ENCODE results near the gene CDYL2. TPM values are rescaled to one million over a fixed set of nuclear protein-coding genes. Genes with fewer than 3 reads are reported as not detected.

The CDYL2 gene
- total and polyA plus RNA-seq, 4 donors, result 1.3 to 12.6 (median 3.7) TPM

- Histone ChIP-seq H3K9ac (ENCODE audit: insufficient read depth in 1 of 2, low read length in 2 of 2) (no peak overlapping the region), H3K4me1 (ENCODE audit: control insufficient read depth in 5 of 5, insufficient read depth in 5 of 5, low read length in 5 of 5) (no peaks in the 10 kb centered on the region), H3K27ac (ENCODE audit: low read depth in 1 of 2, low read length in 1 of 2) (no peak overlapping the region), H3K27me3 (ENCODE audit: control insufficient read depth in 3 of 3, insufficient read depth in 3 of 3, low read length in 2 of 3) (no peaks in the 10 kb centered on the region), H3K36me3 (ENCODE audit: control insufficient read depth in 4 of 4, insufficient read depth in 4 of 4, low read length in 4 of 4) (peaks cover 0 to 9% (median 0%) of the 10 kb centered on the region in 4 donors), H3K9me3 (ENCODE audit: control insufficient read depth in 4 of 4, insufficient read depth in 3 of 4, low read length in 3 of 4) (peaks cover 0 to 4% (median 0%) of the 10 kb centered on the region in 4 donors), H3K4me3 (no peak overlapping the region)
- 84 to 88% methylated on average over 4 of the region's 4 CpGs for WGBS, 2 donors
- ATAC-seq (ENCODE audit: insufficient read depth, low FRiP score), result no peak
- TF ChIP-seq CTCF (IDR thresholded peaks at IDR 0.05; ENCODE audit: control extremely low read depth, extremely low read depth), result no peak
- DNase-seq, result no peak
Measured at GRCh38 chr16:80619824-80620223, 184.6 kb downstream of the CDYL2 start.

- H3K36me3 ChIP-seq (ENCODE audit: control insufficient read depth in 4 of 4, insufficient read depth in 4 of 4, low read length in 4 of 4), result peaks cover 0 to 9% (median 0%) of the 10 kb centered on the region in 4 donors
- TF ChIP-seq CTCF (IDR thresholded peaks at IDR 0.05; ENCODE audit: control extremely low read depth, extremely low read depth), result no peak
- no peaks in the 10 kb centered on the region for H3K27me3 ChIP-seq (ENCODE audit: control insufficient read depth in 3 of 3, insufficient read depth in 3 of 3, low read length in 2 of 3)
- peaks cover 0 to under 1% (median 0%) of the 10 kb centered on the region in 4 donors for H3K9me3 ChIP-seq (ENCODE audit: control insufficient read depth in 4 of 4, insufficient read depth in 3 of 4, low read length in 3 of 4)
- no peak overlapping the region for H3K4me3 ChIP-seq
- no peaks in the 10 kb centered on the region for H3K4me1 ChIP-seq (ENCODE audit: control insufficient read depth in 5 of 5, insufficient read depth in 5 of 5, low read length in 5 of 5)
- no peak for ATAC-seq (ENCODE audit: insufficient read depth, low FRiP score)
- DNase-seq, result no peak
- 89 to 96% methylated on average over 14 of the region's 14 CpGs for WGBS, 2 donors
- H3K9ac ChIP-seq (ENCODE audit: insufficient read depth in 1 of 2, low read length in 2 of 2), result no peak overlapping the region
- H3K27ac ChIP-seq (ENCODE audit: low read depth in 1 of 2, low read length in 1 of 2), result no peak overlapping the region
Measured at GRCh38 chr16:80618862-80619648, 185.3 kb downstream of the CDYL2 start.

GRCh38 chr16:80616362-80616761, 188.0 kb downstream of the CDYL2 start:
- peaks cover 0 to 11% (median 1%) of the 10 kb centered on the region in 4 donors for H3K36me3 ChIP-seq (ENCODE audit: control insufficient read depth in 4 of 4, insufficient read depth in 4 of 4, low read length in 4 of 4)
- peaks cover 0 to 2% (median 0%) of the 10 kb centered on the region in 5 donors for H3K4me1 ChIP-seq (ENCODE audit: control insufficient read depth in 5 of 5, insufficient read depth in 5 of 5, low read length in 5 of 5)
- 95% methylated on average over 3 of the region's 3 CpGs for WGBS, 2 donors
- no peaks in the 10 kb centered on the region for H3K27me3 ChIP-seq (ENCODE audit: control insufficient read depth in 3 of 3, insufficient read depth in 3 of 3, low read length in 2 of 3)
- peaks cover 0 to 2% (median 0%) of the 10 kb centered on the region in 4 donors for H3K9me3 ChIP-seq (ENCODE audit: control insufficient read depth in 4 of 4, insufficient read depth in 3 of 4, low read length in 3 of 4)
- no peak for TF ChIP-seq CTCF (IDR thresholded peaks at IDR 0.05; ENCODE audit: control extremely low read depth, extremely low read depth)
- DNase-seq (no peak), ATAC-seq (ENCODE audit: insufficient read depth, low FRiP score) (no peak)
- no peak overlapping the region for H3K27ac ChIP-seq (ENCODE audit: low read depth in 1 of 2, low read length in 1 of 2)
- no peak overlapping the region for H3K4me3 ChIP-seq
- no peak overlapping the region for H3K9ac ChIP-seq (ENCODE audit: insufficient read depth in 1 of 2, low read length in 2 of 2)

Data from lung (tissue), 12 donors.